Parathyroid adenoma (tissue), 2 donors: ENCODE measurements around the gene ANGPTL8.

ENCODE experiments used
- H2AFZ ChIP-seq: fragments of 300-600 bp; sonication (generic); one replicate; pipeline ENCODE4 v1.7.0; 2017; ENCODE audit warnings: antibody characterized with exemption, mild to moderate bottlenecking
- H3K27ac ChIP-seq: fragments of 300-600 bp; sonication (generic); one replicate; pipeline ENCODE4 v1.7.0; 2017
- H3K27me3 ChIP-seq: fragments of 300-600 bp; sonication (generic); one replicate; pipeline ENCODE4 v1.7.0; 2017; ENCODE audit warnings: low read length; ENCODE audit not compliant: control insufficient read depth, insufficient read depth
- H3K36me3 ChIP-seq: fragments of 300-600 bp; sonication (generic); one replicate; pipeline ENCODE4 v1.7.0; 2017; ENCODE audit warnings: low read length; ENCODE audit not compliant: control insufficient read depth, insufficient read depth
- H3K4me1 ChIP-seq: fragments of 300-600 bp; sonication (generic); one replicate; pipeline ENCODE4 v1.7.0; 2017; ENCODE audit warnings: control low read depth
- H3K4me2 ChIP-seq: fragments of 300-600 bp; sonication (generic); one replicate; pipeline ENCODE4 v1.7.0; 2017; ENCODE audit warnings: low read length
- H3K4me3 ChIP-seq: fragments of 300-600 bp; sonication (generic); one replicate; pipeline ENCODE4 v1.7.0; 2017; ENCODE audit warnings: low read depth, low read length
- H3K79me2 ChIP-seq: fragments of 300-600 bp; sonication (generic); one replicate; pipeline ENCODE4 v1.7.0; 2017; ENCODE audit warnings: control low read depth
- H3K9ac ChIP-seq: fragments of 300-600 bp; sonication (generic); one replicate; pipeline ENCODE4 v1.7.0; 2017; ENCODE audit warnings: mild to moderate bottlenecking
- H3K9me3 ChIP-seq: fragments of 300-600 bp; sonication (generic); one replicate; pipeline ENCODE4 v1.7.0; 2017; ENCODE audit warnings: low read length; ENCODE audit not compliant: control insufficient read depth
- TF ChIP-seq, protein P1 (sequence below): fragments of 300-600 bp; sonication (generic); IDR thresholded peaks from one replicate; pipeline ENCODE4 v1.7.0; 2017; ENCODE audit warnings: antibody characterized with exemption, mild to moderate bottlenecking
- donor health status: primary hyperparathyroidism.

Gene ANGPTL8

GRCh38 chr19:11233073-11233472 is 6.3 kb upstream of the ANGPTL8 start:
- no peak overlapping the region for H3K4me3 ChIP-seq
- no peaks in the 10 kb centered on the region for H3K36me3 ChIP-seq
- no peaks in the 10 kb centered on the region for H3K79me2 ChIP-seq
- H3K27me3 ChIP-seq: no peaks in the 10 kb centered on the region
- H3K27ac ChIP-seq: no peak overlapping the region
- H3K9ac ChIP-seq: no peak overlapping the region
- no peaks in the 10 kb centered on the region for H3K4me1 ChIP-seq
- H3K9me3 ChIP-seq: no peaks in the 10 kb centered on the region
- TF ChIP-seq, protein P1, sequence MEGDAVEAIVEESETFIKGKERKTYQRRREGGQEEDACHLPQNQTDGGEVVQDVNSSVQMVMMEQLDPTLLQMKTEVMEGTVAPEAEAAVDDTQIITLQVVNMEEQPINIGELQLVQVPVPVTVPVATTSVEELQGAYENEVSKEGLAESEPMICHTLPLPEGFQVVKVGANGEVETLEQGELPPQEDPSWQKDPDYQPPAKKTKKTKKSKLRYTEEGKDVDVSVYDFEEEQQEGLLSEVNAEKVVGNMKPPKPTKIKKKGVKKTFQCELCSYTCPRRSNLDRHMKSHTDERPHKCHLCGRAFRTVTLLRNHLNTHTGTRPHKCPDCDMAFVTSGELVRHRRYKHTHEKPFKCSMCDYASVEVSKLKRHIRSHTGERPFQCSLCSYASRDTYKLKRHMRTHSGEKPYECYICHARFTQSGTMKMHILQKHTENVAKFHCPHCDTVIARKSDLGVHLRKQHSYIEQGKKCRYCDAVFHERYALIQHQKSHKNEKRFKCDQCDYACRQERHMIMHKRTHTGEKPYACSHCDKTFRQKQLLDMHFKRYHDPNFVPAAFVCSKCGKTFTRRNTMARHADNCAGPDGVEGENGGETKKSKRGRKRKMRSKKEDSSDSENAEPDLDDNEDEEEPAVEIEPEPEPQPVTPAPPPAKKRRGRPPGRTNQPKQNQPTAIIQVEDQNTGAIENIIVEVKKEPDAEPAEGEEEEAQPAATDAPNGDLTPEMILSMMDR: no peak
- H2AFZ ChIP-seq: no peak overlapping the region
- H3K4me2 ChIP-seq: no peak overlapping the region

DNA sequence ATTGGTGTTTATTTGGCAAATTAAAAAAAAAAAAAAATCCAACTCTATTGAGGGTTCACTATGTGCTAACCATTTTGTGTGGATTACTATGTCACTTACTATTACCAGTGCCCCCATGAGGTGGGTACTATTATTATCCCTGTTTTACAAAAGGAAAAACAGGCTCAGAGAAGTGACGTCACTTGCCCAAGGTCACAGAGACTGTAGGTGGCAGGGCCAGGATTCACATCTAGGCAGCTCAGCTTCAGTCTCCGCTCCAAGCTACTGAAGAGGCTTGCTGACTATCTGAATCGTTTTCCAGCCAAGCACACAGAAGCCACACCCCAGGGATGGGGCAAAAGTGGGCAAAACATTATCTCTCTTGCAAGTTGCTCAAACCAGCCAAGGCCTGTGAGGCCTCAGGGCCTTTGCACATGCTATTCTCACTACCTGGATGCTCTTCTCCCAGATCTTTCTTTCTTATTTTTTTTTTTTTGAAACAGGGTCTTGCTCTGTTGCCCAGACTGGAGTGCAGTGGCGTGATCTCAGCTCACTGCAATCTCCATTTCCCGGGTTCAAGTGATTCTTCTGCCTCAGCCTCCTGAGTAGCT is 4.8 kb upstream of the ANGPTL8 start:
- Histone ChIP-seq H3K79me2 (no peaks in the 10 kb centered on the region), H3K36me3 (no peaks in the 10 kb centered on the region), H3K27me3 (no peaks in the 10 kb centered on the region), H3K9ac (no peak overlapping the region), H2AFZ (no peak overlapping the region), H3K4me1 (no peaks in the 10 kb centered on the region), H3K4me3 (no peak overlapping the region), H3K9me3 (no peaks in the 10 kb centered on the region), H3K27ac (no peak overlapping the region), H3K4me2 (no peak overlapping the region)
- TF ChIP-seq, protein P1: no peak

- TF ChIP-seq, protein P1: no peak
- no peaks in the 10 kb centered on the region for H3K4me1 ChIP-seq
- no peak overlapping the region for H3K27ac ChIP-seq
- H3K4me2 ChIP-seq: no peak overlapping the region
- H3K79me2 ChIP-seq: no peaks in the 10 kb centered on the region
- H3K9me3 ChIP-seq: no peaks in the 10 kb centered on the region
- no peaks in the 10 kb centered on the region for H3K36me3 ChIP-seq
- no peak overlapping the region for H3K4me3 ChIP-seq
- no peak overlapping the region for H3K9ac ChIP-seq
- H3K27me3 ChIP-seq: no peaks in the 10 kb centered on the region
- no peak overlapping the region for H2AFZ ChIP-seq
Measured at GRCh38 chr19:11236324-11237301, 2.8 kb upstream of the ANGPTL8 start.

DNA sequence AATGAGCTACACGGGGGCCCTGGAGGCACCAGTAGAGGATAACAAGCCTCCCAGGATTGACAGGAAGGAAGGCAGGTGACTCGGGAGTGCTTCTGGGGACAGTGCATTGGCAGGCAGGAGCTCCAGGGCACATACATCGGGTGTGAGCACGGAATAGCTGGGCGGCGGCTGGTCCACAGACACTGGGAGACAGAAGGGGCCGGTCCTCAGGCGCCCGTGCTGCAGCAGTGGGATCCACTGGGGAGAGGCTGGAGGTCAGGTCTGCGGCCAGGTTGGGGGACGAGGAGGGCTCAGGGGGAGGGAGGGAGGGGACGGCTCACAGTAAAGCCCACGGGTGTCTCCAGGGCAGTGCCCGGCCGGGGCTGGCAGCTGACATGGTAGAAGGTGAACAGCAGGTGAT is 2.1 kb upstream of the ANGPTL8 start:
- Histone ChIP-seq H3K36me3 (no peaks in the 10 kb centered on the region), H3K4me2 (no peak overlapping the region), H2AFZ (no peak overlapping the region), H3K4me1 (no peaks in the 10 kb centered on the region), H3K79me2 (no peaks in the 10 kb centered on the region), H3K9me3 (no peaks in the 10 kb centered on the region), H3K4me3 (no peak overlapping the region), H3K27me3 (no peaks in the 10 kb centered on the region), H3K27ac (no peak overlapping the region), H3K9ac (no peak overlapping the region)
- TF ChIP-seq, protein P1: no peak
